ENCODE results near the gene GABBR2.

GRCh38 chr9:98472216-98472615 lies 236.5 kb downstream of the GABBR2 start:
- TF ChIP-seq JUND (IDR thresholded peaks at IDR 0.05; ENCODE audit: borderline replicate concordance, low read depth, low read length) = no peak
- TF ChIP-seq JUND (tag; IDR thresholded peaks at IDR 0.05; ENCODE audit: borderline replicate concordance, low read depth, low read length) = no peak
- TF ChIP-seq HNRNPUL1 (IDR thresholded peaks at IDR 0.05; ENCODE audit: low read length) = no peak
- TF ChIP-seq CHD2 (IDR thresholded peaks at IDR 0.05; ENCODE audit: low read depth, low read length) = no peak
- no peak for TF ChIP-seq NFIC (IDR thresholded peaks at IDR 0.05)
- no peak for TF ChIP-seq ZBTB49 (CRISPR knock-in tag; IDR thresholded peaks at IDR 0.05; ENCODE audit: borderline replicate concordance)
- no peak for TF ChIP-seq POLR2AphosphoS5 (IDR thresholded peaks at IDR 0.05; ENCODE audit: control insufficient read depth, insufficient read depth, low read depth, low read length)
- TF ChIP-seq CTCF (IDR thresholded peaks at IDR 0.05 in 2 of 3, conservative IDR thresholded peaks at IDR 0.05 in 1 of 3; ENCODE audit: insufficient read depth in 2 of 3, low read depth in 1 of 3, low read length in 3 of 3) = no peak
- TF ChIP-seq CHCHD3 (CRISPR knock-in tag; IDR thresholded peaks at IDR 0.05) = no peak
- no peak for TF ChIP-seq ZNF384 (IDR thresholded peaks at IDR 0.05; ENCODE audit: low read depth, low read length)
- TF ChIP-seq ZBTB9 (CRISPR knock-in tag; IDR thresholded peaks at IDR 0.05) = no peak
- TF ChIP-seq POLR2A (conservative IDR thresholded peaks at IDR 0.05) = no peak
- no peak for TF ChIP-seq ZFX (CRISPR knock-in tag; IDR thresholded peaks at IDR 0.05)

Data from K562 (cell line).